GM19025 (cell line): ENCODE data around the gene MAPK9.
"Not testable (repeated sequence)": the region's sequence is repeated elsewhere in the genome, so short reads cannot be mapped to it uniquely, and the experiment has no call there.

ENCODE experiments used
- ATAC-seq: cut with Tn5 transposase; IDR thresholded peaks from one replicate; pipeline ENCODE4 v1.9.1; 2021; ENCODE audit warnings: mild to moderate bottlenecking, low read depth, moderate library complexity; ENCODE audit not compliant: unreplicated experiment

Gene MAPK9

GRCh38 chr5:180328296-180329137, 36.6 kb upstream of the MAPK9 start:
- no peak for ATAC-seq

DNA sequence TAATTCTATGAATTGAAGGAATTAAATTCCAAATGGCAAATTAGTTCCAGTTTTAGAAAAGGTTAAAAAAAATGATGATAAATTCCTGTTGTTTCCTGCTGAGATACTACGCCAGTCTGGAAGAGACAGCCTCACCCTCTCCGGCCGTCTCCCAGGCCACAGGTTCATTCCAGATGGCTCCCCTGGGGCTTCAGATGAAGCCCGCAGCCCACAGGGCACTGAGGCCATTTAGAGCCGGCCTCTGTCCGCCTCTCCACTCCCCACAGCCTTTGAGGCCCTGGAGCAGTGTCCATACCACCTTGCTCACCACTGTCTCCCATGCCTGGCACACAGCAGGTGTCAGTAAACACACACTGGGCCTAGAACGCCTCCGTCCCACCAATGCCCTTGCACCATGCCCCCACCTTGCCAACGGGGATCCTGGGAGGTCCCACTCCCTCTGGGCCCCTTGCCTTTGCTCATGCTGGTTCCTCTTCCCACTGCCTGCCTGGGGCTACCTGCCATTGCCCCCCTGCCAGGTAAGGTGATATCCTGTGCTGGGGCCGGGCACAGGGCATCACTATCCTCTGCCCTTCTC, 35.2 kb upstream of the MAPK9 start:
- no peak for ATAC-seq

DNA sequence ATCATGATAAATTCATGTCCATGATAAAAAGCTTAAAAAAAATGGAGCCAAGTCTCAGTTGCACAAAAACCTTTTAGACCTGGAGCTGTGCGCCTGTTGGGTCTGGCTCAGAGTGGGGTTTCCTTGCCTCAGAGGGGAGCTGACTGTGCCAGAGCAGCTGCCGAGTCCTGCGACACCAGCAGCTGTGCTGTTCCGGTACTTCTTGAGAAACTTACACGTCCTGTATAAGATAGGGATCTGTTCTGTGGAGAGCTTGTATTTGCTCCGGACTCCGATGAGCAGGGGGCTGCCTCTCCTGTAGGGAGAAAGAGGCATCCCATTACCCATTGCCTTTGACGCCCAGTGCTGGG, 32.7 kb upstream of the MAPK9 start:
- ATAC-seq = no peak

- no peak for ATAC-seq
Observed at GRCh38 chr5:180323941-180324600, 32.2 kb upstream of the MAPK9 start.

DNA sequence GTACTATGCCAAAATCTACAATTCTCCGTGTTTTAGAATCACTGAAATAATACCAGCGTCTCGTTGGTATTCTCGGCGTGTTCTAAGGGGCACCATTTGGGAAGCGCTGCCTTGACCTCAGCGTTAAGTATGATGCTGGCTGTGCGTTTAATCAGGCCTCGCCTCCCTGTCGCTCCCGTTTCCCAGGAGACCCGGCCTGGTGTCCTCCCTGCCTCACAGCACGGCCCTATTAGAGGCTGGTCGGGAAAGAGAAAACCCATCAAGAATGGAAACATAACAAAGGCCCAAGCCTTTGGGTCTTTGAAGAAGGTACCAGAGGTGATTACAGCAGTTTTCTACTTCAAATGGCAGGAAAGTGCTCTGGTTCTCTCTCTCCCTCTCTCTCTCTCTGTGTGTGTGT, 31.3 kb upstream of the MAPK9 start:
- no peak for ATAC-seq

- ATAC-seq = no peak
Observed at GRCh38 chr5:180318456-180319089, 26.7 kb upstream of the MAPK9 start.

GRCh38 chr5:180316586-180316985, 24.7 kb upstream of the MAPK9 start:
- no peak for ATAC-seq

GRCh38 chr5:180315762-180316212, 23.9 kb upstream of the MAPK9 start:
- no peak for ATAC-seq

- peak; percentile 96 for ATAC-seq
Observed at GRCh38 chr5:180313677-180314505, 22.0 kb upstream of the MAPK9 start.

GRCh38 chr5:180311216-180311615, 19.3 kb upstream of the MAPK9 start:
- no peak for ATAC-seq

- no peak for ATAC-seq
Observed at GRCh38 chr5:180306796-180307195, 14.9 kb upstream of the MAPK9 start.

GRCh38 chr5:180305481-180305880, 13.6 kb upstream of the MAPK9 start:
- no peak for ATAC-seq

DNA sequence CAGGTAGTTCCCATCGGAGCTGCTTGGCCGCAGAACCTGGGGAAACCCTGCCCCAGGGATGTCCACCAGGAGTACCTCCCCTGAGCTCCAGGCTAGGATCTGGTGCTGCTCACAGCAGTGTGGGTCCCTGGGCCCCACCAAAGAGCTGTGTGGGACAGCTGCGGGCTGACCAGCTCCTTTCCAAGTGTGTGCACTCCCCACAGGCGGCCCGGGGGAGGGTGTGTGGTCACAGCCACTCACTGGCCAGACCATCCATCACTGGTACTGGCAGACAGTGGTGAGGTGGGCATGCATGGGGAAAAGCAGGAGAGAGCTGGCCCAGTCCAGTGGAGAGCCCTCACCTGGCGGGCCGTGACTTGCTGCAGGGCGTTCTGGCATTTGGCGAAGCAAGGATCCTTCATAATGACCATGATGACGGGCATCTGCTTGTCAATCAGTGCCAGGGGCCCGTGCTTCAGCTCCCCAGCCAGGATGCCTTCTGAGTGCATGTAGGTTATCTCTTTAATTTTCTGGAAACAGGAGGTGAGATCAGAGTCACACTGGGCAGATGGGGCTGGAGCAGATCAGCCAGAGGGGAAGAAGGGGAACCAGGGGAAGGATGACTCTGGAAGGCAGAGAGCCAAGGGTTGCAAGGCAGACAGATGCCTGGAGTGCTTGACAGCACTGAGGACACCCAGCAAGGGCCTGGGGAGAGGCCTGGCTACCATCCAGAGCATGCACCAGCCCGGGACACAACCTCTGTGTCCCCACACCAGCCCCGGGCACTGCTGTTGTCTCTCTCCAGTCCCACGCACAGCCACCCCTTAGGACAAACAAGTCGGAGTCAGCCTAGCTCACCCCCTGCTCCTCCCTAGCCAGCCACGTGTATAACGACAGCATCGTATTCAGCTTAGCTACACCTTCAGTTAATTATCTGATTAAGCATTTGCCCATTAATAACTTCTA, 12.8 kb upstream of the MAPK9 start:
- no peak for ATAC-seq

GRCh38 chr5:180304016-180304292, 12.1 kb upstream of the MAPK9 start:
- ATAC-seq = no peak

DNA sequence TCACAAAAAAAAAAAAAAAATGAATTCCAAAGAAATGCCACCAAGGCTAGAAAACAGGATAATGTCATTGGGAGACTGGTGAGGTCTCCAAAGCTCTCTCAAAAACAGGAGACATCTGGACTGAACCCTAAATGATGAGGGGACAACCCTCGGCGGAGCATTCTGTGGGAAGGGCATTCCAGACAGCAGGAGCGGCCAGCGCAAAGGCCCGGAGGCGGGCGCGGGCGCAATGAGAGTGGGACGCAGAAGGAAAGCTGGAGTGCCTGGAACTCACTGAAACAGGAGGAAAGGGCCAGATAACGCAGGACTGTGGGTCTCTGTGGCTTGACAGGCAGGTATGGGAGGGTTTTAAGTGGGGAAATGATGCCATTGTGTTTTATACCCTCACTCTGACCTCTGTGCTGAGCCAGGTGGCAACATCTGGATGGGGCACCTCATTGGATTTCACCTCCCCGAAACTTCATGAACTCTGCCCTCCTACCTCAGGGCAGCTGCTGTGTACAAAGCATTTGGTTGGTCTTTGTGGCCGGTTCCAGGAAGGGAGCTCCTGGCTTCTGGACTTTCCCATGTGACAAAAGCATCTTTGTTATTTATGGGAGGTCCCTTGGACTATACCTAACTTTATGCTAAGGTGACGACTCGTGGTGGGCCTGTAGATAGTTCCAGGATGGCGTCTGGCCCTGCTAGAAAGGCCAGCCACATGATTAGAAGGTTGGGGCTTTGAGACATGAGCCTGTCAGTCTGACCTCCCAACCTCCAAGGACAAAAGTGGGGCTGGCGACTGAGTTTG, 11.5 kb upstream of the MAPK9 start:
- ATAC-seq = no peak

- ATAC-seq = no peak
Observed at GRCh38 chr5:180302256-180302655, 10.4 kb upstream of the MAPK9 start.

GRCh38 chr5:180301253-180301652, 9.4 kb upstream of the MAPK9 start:
- no peak for ATAC-seq

DNA sequence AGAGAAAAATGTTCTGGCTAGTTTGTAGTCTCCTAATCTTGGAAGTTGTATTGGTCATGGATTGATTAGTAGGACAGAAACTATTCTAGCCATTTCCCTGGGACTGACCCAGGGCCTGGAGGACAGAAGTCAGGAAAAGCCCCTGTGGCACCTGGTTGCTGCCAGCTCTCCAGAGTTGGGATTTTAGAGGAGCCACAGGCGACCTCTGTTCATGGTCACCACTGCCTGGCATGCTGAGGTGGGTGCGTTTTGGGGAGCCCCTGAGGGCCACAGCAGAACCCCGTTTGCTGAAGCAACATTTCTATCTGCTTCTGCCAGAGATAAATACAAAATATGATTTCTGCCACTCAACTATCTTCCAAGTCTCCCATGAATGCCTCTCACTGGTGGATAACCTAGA, 7.6 kb upstream of the MAPK9 start:
- no peak for ATAC-seq

- not testable (repeated sequence) for ATAC-seq
Observed at GRCh38 chr5:180299014-180299413, 7.1 kb upstream of the MAPK9 start.
